Globus pallidus (tissue), 1 donor: ENCODE measurements around the gene C8A.

Experiments used
- DNase-seq: peaks from one replicate; pipeline ENCODE4 v3.0.0-alpha.2; 2015; ENCODE audit warnings: low spot score

C8A gene

GRCh38 chr1:56927171-56927570 is 72.6 kb downstream of the C8A start:
- DNase-seq = no peak

DNA sequence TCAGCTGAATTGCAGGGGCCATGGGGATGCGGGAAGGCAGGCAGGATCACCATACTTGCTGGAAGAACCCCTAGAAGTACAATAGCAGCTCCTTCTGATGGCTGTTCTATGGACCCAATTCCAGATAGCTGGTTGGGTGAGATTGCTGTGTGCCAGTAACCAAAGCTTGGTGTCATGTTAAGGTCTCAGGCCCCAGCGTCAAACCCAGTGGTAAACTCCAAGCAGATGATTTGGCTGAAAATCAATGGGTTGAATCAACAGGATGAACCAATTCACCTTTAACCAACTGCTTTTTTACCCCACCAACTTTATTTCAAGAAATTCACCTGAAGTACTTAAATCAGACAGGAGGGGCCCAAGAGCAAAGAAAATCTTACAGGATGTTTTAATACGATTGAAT is 73.4 kb downstream of the C8A start:
- DNase-seq = no peak

DNA sequence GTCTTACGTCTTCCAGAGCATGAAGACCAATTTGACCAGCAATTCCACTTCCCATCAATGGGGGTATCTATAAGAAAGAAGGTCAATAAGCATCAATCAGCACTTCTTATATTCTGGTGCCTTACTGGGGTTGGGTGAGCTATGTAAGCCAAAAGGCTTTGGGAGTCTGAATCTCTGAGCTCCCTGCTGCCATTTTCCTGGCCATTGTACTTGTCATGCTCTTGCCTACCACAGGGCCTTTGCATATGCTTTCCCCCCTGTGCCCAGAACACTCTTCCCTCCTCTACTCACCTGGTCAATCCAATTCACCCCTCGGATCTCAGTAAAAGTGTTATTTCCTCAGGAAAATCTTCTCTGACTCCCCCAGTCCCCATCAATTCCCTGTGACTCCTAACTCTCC is 74.9 kb downstream of the C8A start:
- no peak for DNase-seq

DNA sequence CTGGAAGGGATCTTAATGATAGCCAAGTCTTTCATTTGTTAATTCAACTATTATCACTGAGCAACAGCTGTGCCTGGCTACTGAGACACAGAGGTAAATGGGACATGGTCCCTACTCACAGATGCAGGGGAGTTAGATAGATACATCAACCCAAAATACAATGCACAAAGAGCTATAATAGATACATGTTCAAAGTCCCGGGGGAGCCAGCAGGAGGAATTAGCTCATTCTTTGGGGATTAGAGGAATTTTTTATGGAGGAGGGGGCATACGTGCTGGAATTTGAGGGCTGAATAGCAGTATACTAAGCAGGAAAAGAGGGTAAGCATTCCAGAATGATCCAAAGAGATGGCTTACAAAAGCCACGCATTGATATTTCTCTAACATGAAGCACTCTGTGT is 76.6 kb downstream of the C8A start:
- no peak for DNase-seq

- no peak for DNase-seq
Measured at GRCh38 chr1:56931686-56932085, 77.1 kb downstream of the C8A start.

GRCh38 chr1:56933161-56933560 is 78.6 kb downstream of the C8A start:
- DNase-seq = no peak

- DNase-seq = no peak
Measured at GRCh38 chr1:56933606-56934005, 79.0 kb downstream of the C8A start.

GRCh38 chr1:56934430-56935060 is 79.9 kb downstream of the C8A start:
- no peak for DNase-seq

- no peak for DNase-seq
Measured at GRCh38 chr1:56938646-56939045, 84.0 kb downstream of the C8A start.

GRCh38 chr1:56939209-56939608 is 84.6 kb downstream of the C8A start:
- DNase-seq = no peak

- DNase-seq = no peak
Measured at GRCh38 chr1:56940039-56940438, 85.4 kb downstream of the C8A start.

DNA sequence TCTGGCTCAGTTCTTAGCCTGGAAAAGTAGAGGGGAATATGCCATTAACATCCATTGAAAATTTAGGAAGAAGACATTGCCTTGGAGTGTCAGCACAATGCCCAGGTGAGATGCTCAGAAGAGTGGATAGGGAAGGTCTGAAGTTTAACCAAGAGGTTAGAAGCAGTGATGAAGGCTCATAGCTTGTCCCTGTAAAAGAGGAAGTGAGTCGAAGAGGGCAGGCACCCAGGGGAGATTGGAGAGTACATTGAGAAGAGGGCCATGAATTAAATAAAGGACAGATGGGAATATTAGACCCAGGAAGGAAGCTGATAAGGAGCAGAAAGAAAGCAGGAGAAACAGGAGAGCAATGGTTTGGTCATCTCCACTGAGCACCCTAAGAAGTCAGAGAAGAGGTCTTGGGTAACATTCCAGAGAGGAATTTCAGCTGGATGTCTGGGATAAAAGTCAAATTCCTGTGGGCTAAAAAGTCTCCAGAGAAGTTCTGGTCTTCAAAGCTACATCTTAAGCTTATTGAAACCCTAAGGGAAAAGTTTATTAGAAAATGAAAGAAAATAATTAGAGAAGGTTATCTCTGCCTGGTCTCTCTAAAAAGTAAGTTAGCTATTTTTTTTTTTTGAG is 93.9 kb downstream of the C8A start:
- no peak for DNase-seq

DNA sequence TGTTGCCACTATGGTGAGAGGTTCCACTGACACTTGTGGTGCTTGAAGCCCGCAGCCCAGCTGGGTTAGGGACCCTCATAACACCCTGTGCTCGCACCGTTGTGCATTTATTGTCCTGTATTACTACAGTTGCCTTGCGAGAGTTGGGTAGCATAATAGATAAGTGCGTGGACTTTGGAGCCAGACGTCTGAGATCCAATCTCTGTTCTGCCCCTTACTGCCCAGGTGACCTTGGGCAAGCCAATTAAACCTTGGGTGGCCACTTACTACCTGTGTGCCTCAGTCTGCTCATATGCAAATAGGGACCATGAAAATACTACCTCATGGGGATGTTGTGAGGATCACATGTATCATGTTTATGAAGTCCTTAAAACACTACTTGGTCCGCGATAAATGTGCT is 97.9 kb downstream of the C8A start:
- no peak for DNase-seq

DNA sequence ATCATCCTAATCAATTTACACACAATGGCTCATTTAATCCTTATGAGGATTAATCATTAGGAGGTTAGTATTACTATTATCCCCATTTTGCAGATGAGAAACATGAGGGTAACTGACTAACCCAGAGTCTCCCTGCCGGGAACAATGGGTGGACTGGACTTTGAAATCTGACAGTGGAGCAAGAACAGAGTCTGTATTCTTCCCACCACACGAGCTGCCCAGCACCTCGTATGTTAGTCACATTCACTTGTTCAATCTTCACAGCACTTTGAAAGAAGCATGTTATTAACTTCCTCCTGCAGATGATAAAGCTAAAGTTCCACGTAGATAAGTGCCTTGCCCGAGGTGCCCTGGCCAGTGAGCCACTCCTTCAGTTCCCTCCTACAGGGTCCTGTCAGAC is 98.8 kb downstream of the C8A start:
- DNase-seq = no peak

GRCh38 chr1:56954664-56955063 is 100.1 kb downstream of the C8A start:
- DNase-seq = no peak

- no peak for DNase-seq
Measured at GRCh38 chr1:56957931-56958330, 103.3 kb downstream of the C8A start.

GRCh38 chr1:56958526-56958925 is 103.9 kb downstream of the C8A start:
- no peak for DNase-seq

DNA sequence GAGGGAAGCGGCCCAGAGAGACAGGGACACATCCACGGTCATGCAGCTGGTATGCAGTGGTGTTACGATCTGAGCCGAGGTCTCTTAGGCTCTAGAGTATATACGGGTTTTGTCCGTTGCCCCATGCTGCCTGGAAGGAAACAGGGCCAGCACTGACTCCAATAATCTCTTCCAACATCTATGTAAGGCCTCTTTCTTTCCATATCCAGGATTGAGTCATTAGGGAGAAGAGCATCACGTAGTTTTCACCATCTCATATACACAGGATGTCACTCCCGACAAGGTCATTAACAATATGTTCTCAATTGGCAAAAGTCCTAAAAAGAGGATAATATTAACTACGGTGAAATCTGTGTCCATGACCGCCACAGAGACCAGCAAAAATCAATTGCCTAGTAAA is 106.8 kb downstream of the C8A start:
- DNase-seq = no peak

- DNase-seq = no peak
Measured at GRCh38 chr1:56963667-56964066, 109.1 kb downstream of the C8A start.

DNA sequence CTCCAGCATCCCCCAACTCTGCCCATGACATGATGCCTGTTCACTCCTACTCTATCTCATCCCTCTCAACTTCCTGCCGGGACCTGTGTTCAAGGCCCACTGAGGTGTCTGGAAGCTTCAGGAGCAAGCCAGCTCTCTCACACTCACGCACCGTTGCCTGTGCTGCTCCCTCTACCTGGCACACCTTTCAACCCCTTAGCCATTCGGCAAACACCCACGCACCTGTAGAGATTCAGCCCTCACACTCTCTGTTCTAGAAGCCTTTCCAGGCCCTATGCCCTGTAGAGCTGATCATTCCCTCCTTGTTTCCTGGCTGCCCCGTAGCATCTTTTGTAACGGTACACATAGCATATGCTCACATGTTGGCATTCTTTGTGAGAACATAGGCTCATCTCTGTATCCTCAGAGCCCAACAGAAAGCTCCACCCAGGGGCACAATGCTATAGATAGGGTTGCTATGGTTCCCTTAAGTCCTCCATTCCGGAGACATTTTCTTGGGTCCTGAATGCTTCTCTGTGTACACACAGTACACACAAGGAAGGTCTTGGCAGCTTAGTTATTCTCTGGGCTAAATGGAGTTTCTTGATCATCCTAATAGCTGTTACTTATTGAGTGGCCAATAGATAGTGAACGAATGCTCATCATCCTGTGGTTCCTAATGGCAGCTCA is 109.9 kb downstream of the C8A start:
- DNase-seq = no peak

GRCh38 chr1:56965191-56965590 is 110.6 kb downstream of the C8A start:
- no peak for DNase-seq

DNA sequence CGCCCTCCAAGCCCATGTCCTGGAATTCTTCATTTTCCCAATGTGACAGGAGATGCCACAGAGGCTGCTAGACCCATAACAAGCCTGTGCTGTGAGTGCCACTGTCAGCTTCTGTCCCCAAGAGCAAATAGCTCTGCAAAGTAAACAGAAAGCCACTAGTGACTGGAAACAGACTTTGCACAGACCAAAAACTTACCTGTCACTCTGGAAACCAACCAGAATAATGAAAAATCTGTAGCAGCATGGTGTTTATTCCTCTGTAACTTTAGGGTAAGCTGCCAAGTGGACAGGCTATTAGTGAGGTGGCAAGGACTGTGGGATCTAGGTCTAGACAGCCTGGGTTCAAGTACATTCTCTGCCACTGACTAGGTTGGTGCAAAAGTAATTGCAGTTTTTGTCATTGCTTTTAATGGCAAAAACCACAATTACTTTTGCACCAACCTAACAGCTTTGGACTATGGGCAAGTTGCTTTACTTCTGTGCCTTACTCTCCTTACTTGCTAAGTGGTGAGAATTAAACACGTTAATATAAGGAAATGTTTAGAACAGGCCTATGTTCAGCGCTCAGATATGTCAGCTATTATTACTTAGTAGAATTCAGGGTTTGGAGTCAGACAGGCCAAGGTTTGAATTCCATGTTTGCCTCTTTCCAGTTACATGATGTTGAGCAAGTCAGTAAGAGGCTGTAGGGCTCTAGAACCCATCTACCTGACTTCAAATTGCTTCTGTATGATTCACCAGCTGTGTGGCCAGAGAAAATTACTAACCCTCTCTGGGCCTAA is 111.5 kb downstream of the C8A start, which contains the start of gene C8B:
Gene C8B (minus strand): TSS at position 100 of the 782 bp plus-strand sequence. CDS start 67 bp downstream, at position 33.
- DNase-seq = no peak

- DNase-seq = no peak
Measured at GRCh38 chr1:56966698-56966999, 112.1 kb downstream of the C8A start.
